LNCAP (cell line): ENCODE results near the gene PTPRG.

Experiments used
- TF ChIP-seq, protein P1 (sequence below): fragments of 450-650 bp; IDR thresholded peaks from 2 replicates; pipeline ENCODE4 v1.5.1; 2017; ENCODE audit warnings: mild to moderate bottlenecking

The PTPRG gene

DNA sequence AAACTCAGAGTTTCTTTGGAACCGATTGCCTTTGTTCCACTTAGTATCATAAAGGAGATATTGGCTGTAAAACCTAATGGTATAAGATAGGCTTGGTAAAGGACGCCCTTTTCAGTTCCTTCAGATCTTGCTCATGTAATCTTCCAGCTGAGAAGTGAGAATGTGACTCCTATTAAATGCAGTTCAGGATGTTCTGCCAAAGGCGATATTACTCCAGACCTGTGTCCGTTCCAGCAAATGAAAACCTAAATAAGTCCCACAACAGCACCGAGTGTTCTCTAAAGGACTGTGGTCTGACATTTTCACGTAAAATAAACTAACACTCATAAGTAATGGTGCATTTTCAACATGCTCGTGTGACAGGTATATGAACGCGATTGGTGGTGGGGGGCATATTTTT is 535.8 kb downstream of the PTPRG start:
- TF ChIP-seq, protein P1, sequence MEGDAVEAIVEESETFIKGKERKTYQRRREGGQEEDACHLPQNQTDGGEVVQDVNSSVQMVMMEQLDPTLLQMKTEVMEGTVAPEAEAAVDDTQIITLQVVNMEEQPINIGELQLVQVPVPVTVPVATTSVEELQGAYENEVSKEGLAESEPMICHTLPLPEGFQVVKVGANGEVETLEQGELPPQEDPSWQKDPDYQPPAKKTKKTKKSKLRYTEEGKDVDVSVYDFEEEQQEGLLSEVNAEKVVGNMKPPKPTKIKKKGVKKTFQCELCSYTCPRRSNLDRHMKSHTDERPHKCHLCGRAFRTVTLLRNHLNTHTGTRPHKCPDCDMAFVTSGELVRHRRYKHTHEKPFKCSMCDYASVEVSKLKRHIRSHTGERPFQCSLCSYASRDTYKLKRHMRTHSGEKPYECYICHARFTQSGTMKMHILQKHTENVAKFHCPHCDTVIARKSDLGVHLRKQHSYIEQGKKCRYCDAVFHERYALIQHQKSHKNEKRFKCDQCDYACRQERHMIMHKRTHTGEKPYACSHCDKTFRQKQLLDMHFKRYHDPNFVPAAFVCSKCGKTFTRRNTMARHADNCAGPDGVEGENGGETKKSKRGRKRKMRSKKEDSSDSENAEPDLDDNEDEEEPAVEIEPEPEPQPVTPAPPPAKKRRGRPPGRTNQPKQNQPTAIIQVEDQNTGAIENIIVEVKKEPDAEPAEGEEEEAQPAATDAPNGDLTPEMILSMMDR, result no peak

DNA sequence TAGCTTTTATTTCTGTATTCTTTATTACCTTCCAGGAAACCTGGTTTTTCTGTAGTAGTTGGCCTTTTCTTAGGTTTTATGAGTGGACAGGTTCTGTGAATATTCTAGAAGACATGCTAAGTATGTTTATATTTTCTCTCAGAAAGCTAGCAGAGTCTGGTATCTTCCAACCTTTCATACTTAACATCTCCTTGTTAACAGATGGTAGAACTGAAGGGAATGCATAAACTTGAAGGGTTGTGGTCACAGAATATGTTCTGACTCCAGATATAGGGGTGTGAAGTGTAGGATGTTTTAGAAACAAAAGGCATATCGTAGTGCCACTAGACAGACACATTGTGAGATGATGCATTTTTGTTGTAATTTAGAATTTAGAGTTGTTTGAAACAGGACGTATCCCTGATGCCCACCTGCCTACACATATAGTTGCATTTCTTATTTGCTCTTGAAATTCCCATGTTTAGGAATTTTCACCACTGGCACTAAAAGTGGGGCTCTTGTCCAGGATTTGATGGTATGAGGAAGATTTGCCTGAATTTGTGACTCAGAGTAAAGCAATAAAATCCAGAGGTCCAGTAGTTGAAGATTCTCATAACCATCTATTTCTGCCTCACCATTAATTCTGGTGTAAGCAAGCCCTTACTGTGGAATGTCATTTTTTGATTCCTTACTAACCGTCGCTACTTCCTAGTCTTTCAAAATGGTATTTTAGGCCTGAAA is 537.4 kb downstream of the PTPRG start:
- TF ChIP-seq, protein P1, result no peak

DNA sequence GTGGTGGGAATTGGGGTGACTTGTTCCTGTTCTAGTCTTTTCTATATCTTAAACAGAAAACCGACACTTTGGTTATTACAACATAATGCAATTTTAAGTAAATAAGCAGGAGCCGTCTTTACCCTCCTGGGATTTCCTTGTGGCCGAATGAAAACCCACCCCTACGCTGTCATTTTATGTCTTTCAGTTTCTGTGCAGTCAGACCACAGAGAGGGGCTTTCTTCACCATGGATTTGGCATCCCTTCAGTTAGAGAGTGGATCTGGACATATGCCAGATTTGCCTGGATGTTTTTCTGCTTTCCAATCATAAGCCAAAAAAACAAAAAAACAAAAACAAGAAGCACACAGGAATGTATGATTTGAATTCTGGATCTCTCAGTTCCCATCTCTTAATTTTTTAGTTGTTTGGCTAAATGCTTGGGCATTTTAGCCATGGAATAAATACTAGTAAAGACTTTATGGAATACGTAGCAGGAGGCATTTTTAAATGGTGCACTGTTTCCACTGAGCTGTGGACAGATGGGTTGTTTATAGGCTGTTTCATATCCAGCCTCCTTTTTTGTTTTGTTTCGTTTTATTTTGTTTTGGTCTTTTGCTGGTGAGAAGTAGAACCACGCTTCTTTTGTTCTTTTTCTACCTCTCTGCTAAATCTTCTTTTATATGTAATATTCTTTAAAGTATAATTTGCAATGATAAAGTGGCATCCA is 539.1 kb downstream of the PTPRG start:
- TF ChIP-seq, protein P1, result no peak

DNA sequence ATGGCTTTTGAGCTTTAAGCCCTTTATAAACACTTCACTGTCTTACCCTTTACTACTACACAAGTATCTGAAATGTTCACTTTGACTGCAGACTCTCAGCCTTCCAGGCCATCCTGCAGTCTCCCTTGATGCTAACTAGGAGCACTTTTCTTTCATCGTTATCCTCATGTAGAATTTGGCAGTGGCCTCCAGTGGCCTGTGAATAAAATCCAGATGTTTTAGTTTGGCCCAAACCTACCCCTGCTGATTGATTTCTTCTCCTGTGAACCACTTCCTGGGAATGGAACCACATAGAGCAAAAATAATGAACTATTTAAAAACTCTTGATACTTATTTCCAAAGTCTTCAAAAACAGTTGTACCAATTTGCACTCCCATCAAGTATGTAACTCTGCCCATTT is 540.1 kb downstream of the PTPRG start:
- TF ChIP-seq, protein P1, result no peak

DNA sequence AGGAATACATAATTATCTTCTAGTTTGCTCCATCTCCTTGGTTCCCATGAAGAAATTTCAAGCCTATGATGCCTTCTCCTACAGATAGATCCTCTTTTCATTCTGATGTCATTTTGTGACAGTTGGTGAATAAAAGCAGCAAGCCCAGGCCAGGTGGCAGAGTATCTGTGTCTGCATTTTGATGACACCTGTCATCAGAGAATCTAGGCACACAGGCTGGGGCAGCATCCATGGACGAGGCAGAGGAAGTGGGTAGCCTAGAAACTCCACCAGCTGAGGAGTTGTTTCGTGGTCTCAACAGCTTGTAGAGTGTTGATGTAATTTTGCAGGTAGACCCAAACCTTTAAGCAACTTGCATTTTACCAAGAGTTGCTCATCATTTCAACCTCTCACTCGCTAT is 542.2 kb downstream of the PTPRG start:
- TF ChIP-seq, protein P1, result no peak

DNA sequence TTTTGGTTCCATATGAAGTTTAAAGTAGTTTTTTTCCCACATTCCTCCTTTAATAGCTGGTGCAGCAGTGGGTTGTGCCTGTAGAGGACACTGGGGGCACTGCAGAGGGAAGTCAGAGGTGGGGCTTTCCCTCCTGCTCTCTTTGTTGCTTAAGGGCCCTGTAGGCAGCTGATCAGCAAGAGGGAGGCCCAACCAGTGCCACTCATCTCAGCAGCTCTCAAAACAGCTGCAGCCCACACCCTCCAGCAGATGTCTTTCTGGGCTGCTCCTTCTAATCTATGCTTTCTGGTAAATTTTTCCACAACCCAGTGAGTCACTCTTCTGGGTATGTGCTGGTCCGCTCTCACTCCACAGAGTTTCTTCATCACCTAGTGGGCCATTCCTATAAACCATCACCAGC is 548.2 kb downstream of the PTPRG start:
- TF ChIP-seq, protein P1, result peak; percentile 8; the same call in 1 of the 2 replicates

DNA sequence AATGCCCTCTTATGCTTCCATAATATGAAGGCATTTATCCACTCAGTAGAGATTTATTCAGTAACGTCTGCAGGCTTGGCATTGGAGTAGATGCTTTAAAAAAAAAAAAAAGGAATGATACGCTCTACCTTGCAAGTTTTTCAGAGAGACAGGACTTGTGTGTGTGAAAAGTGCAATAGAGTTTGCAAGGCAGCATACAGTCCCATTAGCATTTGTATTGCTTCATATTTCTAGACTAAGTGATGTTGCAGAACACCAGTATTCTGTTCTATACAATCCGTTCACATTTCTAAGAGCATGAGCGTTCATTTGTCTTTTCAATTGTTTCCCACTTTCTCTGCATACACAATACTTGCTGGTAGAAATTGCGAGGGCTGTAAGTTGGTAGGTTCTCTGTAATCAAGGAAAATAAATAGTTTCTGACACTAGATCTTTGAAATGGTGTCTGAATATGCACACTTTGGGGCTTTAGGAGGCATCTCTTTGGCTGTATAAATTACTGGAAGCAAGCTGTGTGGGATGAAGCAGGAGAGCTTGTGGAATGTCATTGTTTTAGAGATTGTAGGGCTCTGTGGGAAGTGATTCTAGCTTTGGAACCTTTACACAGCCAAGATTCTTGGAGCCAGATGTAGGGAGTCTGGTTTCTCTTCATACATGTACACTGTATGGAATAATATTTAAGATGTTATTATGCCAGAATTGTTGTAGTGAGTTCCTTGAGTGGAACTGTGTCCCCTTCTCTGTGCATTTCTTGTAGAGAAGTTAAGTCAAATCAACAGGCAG is 549.3 kb downstream of the PTPRG start:
- TF ChIP-seq, protein P1, result no peak
